DMS153 treated with DMSO at 0.1 percent for 48 hours (cell line): ENCODE results near the gene ERFL.
"Not testable (repeated sequence)": the region's sequence is repeated elsewhere in the genome, so short reads cannot be mapped to it uniquely, and the experiment has no call there.

Experiments
- DNase-seq: peaks from one replicate; lab custom pipeline; 2025; ENCODE audit not compliant: unreplicated experiment; lab: John Stamatoyannopoulos, UW

ERFL gene

DNA sequence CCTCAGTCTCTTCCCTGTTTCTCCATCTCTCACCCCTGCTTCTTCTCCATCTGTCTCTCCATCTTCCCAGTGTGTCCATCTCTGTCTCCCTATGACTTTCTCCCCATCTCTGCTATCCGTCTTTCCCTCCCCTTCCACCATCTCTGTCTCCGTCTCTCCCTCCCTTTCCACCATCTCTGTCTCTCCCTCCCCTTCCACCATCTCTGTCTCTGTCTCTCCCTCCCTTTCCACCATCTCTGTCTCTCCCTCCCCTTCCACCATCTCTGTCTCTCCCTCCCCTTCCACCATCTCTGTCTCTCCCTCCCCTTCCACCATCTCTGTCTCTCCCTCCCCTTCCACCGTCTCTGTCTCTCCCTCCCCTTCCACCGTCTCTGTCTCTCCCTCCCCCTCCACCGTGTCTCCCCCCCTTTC lies 13.8 kb downstream of the ERFL start:
- not testable (repeated sequence) for DNase-seq

DNA sequence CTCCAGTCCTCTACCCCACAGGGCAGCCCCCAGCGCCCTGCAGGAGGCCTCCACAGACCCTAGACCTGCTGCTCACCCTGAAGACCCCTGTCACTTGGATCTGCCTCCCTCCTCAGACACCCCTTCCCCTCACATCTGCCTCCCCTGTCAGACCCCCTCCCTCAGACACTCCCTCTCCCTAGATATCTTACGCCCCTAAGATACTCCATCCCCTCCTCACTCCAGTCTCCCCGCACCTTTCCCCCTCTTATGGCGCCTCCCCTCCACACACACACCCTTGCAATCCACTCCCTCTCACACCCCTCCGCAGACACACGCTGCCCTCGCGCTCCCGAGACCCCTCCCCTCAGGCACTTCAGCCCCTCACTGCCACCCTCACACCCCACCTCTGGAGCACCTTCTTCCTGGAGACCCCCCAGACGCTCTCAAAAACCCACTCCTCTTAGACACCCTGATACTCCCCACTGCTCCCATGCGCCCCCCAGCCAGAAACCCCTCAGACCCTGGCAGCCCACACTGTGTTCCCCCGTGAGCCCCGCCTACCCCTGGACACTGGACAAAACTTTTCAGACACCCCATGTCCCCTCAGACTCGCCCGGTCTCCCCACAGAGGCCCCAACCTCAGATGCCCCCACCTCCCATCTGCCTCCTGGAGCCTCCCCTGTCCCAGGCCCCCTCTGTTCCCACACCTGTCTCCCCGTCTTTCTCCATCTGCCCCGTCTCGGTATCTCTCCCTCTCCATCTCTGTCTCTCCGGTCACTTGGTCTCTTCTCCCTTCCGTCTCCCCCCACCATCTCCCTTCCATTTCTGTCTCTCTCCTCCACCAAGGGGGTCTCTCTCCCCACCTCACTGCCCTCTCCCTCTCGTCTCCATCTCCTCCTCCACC lies 14.5 kb downstream of the ERFL start:
- no peak for DNase-seq

DNA sequence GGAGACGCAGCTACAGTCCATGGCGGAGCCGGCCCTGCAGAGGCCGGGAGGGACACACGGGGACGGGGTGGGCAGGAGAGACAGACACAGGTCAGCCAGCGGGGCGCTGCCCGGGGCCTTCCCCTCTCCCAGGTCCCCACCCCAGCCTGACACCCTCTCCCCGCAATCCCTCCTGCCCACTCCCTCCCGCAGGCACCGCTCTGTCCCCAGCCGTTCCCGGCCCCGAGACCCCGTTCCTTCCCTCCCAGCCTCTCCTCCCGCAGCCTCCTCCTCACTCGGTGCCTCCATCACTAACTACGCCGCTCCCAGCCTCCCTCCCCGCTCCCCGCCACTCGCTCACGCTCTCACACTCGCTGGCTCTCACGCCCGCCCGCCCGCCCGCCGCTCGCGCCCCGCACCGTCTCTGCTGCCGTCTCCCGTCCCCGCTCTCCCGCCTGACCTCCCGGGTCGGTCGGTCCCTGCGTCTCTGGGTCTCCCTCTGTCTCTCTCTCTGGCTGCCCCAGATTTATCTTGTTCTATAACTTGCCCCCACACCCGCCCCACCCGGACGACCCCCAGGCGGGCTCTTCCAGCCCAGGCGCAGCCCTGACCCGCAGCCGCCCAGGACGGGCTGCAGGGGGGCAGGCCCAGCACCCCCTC lies 15.2 kb downstream of the ERFL start:
- no peak for DNase-seq

DNA sequence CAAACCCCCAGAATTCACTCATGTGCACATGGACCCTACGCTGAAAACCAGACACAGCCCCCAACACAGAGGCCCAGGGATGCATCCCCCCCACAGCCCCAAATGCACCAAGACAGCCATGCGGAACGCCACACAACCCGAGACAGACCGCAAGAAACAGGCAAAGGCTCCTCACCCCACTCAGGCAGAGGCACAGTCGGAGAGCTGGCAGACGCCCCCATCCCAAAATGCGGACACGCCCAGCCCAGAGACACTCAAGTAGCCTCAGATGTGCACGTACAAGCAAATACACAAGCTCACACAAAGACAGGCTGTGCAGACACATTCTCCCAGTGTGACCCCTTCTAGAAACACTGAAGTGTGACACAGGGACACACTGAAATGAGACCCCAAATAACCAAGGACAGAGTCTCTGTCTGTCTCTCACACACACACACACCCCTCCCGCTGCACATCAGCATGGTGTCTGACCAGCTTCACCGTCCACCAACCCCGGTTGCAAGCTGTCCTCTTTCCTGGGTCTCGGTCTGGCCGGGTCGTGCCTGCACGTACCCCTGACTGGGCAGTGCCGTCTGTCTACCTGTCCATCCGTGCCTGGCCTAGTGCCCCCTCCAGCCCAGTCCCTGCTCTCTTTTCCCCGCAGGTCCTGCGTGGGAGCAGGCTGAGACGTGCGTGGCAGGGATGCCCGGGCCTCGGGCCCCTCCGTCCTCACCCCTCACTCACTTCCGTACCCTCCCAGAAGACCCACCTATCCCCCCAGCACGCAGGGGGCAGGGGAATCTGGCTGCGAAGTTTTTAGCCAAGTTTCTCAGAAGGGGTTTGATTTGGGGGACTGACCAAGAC lies 16.1 kb downstream of the ERFL start:
- DNase-seq: no peak

DNA sequence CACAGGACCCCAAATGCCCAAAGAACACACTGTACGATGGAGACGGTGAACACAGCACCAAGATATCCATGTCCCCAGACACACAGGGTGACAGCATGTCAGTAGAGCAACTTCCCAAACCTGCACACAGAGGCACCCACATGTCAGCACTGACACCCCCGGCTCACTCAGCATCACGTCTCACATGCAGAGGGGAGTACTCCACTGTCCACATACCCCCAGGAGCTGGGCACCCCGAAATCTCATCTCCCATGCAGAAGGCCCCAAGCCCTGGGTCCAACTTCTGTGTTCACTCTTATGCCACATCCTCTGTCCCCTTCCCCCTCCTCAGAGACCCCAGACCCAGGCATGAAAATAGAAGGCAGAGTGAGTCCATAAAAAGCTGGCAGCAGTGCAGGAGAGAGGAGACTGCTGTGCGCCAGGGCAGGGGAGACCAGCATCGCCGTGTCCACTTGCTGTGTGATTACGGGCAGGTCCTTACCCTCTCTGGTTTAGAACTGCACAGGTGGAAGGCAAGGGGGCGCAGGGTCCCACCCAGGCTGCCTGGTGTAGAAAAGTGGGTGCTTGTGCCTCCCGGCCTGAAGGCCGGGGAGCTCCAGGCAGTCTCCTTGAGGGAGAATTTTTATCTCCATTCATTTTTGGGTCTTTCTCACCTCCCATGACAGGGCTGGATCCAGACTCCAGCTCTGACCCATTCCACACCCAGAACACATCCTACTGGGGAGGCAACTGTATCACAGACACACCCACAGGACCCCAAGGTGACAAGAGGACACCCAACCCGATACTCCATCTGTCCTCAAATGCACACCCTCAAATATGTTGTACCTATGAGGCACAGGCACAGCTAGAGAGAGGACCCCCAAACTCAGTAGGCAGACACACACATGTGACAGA lies 17.0 kb downstream of the ERFL start:
- no peak for DNase-seq

DNA sequence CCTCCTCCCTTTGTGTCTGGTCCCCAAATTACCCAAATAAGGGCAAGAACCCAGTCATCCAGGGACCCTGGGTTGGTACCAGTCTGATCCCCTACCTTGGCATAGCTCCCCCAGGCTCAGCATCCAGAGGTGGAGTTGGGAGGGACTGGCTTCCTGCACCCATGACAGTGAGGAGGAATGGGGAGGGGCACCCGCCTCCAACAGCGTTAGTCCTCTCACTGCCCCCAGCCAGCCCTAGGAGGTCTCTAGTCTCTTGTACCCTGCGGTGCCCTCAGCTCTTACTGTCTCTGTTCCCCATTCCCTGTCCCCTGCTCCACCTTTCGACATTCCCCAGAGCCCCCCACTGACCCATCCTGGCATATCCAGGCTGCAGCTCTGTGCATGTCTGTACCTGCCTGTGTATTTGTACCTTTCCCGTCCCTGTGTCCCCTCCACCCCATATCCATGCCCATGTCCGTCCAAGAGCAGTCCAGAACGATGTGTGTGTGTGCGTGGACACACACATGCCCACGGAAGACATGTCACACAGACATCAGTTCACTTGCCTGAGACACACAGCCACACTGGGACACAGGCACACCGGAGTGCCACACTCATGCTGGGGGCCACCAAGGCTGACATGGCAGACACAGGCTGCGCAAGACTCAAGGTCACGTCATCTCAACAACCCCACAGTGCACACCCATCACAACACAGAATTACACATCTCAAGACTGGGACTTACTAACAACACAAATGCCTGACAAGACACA lies 17.8 kb downstream of the ERFL start:
- no peak for DNase-seq

DNA sequence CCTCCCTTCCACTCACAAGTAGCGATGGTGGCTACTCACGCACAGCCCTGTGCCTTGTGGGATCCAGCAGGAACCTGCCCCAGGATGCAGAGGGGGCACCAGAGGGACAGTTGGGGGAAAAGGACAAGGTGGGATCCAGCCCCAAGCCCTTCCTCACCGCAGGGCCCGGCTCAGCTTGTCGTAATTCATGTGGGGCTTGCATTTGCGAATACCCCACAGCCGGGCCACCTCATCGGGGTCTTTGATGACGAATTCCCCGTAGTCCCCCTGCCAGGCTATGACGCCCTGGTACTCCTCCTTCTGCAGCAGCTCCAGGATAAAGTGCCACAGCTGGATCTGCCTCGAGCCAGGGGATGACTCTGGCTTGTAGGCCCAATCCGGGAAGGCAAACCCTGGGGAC lies 18.5 kb downstream of the ERFL start:
- DNase-seq: no peak

DNA sequence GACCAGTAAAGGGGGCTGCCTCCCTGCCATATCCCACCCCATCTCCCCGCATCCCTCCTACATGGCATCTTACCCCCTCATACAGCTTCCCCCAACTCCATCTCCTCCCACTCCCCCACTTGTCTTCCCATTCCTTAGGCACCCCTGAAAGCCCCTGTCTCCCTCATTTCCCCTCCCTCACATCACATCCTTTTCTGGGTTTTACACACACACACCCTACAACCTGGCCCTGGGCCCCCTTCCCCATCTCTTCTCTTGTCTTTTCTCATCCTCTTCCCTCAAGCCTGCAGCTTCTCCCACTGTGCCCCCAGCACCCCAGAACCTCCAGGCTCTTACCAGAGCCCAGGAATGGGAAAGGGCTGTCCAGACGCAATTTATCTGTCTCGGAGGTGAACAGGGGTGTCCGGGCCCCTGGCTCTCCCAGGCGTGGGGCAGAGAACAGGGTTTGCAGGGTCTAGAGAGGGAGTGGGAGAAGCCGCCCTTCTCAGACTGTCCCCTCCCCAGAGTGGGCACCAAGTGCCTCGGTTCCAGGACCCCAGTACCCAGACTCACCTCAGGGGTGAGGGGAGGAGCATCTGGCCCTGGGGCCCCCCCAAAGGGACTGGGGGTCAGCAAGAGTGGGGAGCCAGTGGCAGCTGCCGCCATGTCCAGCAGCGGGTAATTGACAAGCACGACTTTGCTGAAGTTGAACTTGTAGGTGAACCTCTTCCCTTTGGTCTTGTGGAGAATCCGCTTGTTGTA lies 19.4 kb downstream of the ERFL start:
- DNase-seq: no peak

DNA sequence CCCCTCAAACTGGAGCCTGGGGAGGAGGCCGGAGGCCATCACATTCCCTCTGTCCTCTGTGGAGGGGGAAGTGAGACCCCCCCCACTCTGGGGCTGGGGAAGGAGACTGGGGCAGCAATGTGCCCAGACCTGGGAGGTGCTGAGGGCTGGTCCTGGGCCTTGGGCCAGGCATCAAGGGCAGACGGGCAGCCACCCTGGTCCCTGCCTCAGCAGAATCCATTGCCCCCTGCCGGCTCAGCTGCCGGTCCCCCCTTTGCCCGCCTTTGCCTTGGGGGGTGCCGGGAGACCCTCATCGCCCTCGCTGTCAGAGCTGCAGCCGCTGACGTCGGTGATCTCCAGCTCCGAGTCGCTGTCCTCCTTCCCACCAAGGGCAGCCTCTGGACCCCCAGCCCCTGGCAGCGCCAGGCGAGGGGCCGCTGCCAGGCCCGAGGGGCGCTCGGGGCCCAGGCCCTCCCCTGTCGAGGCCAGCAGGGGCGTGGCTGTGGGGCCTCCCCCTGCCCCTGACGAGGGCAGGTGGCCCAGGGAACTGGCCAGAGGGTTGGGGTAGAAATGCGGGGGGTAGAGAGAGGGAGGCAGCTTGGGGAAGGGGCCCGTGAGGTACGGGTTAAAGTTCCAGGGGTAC lies 20.1 kb downstream of the ERFL start:
- no peak for DNase-seq

DNA sequence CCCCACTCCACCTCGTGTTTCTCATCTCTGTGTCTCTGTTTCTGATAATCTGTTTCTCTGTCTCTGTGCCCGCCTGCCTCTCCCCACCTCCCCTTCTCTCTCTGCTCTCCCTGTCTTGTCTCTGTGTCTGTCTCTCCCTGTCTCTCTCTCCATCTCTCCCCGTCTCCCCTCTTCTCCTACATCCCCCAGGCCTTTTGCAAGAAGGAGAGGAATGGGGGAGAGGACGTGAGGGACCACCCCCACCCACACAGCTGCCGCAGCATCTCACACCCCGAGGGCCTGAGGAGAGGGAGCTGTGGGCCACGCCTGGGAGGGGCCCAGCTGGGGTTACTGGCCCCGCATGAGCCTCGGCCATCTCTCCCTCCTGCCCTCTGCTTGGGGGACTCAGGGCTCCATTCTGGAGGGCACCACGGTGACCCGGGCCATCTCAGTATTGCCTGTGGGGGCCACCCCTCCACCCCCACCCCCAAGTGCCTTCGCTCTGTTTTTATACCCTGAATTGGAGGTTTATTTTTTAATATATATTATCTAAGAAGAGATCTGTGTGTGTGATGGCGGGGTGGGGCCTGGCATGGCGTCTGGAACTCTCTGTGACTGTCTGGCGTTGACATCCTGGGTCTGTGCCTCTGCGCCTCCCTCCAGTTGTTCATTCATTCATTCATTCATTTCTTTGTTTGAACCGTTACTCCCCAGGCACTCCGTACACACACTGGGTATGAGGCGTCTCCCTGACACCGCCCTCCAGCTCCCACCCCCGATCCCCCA lies 21.2 kb downstream of the ERFL start:
- no peak for DNase-seq

DNA sequence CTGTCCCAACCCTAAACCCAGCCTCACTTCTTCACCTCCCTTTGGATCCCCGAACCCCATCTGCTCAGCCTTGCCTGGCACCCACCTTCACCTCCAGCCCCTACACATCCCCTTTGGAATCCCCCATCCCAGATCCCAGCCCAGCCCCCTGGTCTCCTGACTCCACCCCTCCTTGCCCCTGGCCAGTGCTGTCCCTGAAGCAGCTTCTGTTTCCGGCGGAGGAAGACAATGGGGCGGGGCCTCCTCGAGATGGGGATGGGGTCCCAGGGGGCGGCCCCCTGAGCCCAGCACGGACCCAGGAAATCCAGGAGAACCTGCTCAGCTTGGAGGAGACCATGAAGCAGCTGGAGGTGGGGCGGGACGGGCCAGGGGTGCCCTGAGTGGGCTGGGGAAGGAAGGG lies 22.0 kb downstream of the ERFL start:
- DNase-seq: no peak

DNA sequence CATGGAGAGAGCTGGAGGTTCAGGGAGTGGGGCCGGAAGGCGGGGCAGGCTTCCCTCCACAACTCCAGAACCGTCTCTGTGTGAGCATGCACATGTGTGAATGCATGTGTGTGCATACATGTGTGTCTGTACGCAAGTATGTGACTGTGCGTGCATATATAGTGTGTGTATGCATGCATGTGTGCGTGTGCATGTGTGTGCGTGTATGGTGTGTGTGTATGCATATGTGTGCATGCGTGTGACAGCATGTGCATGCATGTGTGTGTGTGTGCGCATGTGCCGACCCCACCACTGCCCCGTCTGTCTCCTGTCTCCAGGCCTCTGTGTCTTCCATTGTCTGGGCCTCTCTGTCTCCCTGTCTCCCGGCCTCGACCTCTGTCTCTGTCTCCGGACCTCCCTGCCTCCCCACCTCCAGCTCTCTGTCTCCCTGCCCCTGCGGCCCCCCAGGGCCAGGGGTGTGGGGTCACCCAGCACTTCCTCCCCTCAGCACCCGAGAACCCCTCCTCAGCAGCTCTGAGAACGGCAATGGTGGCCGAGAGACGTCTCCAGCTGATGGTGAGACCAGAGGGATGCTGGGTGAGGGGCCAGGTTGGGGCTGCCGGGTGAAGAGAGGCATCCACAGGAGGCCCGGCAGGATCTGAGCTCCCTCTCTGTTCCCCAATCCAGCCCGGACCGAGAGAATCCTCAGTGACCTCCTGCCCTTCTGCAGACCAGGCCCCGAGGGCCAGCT lies 22.8 kb downstream of the ERFL start:
- no peak for DNase-seq

DNA sequence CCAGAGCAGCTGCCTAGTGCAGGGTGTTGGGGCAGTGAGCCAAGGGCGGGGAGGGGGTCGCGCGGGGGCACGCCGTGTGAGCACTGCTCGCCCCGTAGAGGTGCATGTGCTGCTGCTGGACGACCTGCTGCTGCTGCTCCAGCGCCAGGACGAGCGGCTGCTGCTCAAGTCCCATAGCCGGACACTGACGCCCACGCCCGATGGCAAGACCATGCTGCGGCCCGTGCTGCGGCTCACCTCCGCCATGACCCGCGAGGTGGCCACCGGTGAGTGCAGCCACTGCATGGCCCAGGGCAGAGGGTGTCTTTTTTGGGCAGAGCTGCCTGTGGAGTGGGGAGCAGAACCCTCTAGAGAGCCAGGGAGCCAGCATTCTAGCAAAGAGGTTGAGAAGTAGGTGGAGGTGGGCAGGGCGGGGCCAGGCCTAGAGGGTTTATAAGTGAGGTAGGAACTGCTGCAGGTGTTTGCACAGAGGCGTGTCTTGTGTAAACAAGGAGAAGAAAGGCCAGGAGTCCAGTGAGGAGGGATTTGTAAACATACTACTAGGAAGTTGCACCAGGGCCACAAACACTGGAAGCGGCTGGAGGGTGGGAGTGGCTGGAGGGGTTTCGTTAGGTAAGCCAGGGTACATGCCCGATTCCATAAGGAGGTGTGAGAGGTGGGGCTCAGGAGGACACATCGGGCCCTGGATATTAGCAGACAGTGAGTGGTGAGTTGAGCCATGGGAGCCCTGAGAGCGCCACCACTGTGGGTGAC lies 24.0 kb downstream of the ERFL start:
- peak; percentile 91 for DNase-seq

DNA sequence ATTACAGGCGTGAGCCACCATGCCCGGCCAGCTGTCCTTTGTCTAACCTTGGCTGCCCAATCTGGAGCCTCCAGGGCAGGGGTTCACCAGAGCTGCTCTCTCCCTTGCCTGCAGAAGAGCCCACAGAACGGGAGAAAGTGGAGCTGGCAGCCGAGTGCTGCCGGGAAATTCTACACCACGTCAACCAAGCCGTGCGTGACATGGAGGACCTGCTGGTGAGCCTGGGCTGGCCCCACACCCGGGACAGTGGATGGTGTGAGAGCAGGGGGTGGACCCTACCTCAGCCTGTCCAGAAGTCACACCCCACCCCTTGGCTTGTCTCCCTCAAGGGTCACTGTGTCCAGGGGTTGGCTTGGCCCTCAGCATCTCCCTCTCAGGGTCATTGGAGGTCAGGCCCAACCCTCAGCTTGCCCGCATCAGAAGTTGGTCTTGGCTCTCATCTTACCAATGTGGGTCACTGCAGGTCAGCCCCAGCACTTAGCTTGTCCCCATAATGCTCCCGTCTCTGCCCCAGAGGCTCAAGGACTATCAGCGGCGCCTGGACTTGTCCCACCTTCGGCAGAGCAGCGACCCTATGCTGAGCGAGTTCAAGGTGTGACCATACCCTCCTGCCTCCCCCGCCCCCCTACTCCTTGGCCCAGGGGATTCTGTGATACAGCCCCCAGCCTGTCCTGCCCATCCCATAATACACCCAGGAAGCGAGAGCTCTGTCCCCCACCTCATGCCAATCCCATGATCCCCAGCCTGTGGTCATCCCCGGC lies 24.9 kb downstream of the ERFL start:
- no peak for DNase-seq

DNA sequence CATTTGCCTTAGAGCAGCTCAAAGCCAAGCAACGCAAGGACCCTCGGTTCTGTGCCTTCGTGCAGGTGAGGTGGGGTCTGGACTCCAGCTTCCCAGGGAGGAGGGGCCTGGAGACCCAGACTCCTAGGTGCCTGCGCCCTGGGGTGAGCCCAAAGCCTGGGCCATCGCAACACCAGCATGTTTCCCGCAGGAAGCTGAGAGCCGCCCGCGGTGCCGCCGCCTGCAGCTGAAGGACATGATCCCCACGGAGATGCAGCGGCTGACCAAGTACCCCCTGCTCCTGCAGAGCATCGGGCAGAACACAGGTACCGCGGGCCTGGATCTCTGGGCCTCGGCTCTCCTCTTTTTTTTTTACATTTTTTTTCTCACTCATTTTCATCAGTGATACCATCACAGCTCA lies 25.7 kb downstream of the ERFL start:
- DNase-seq: no peak
